ENCODE measurements around the gene TMEM131.

The TMEM131 gene

DNA sequence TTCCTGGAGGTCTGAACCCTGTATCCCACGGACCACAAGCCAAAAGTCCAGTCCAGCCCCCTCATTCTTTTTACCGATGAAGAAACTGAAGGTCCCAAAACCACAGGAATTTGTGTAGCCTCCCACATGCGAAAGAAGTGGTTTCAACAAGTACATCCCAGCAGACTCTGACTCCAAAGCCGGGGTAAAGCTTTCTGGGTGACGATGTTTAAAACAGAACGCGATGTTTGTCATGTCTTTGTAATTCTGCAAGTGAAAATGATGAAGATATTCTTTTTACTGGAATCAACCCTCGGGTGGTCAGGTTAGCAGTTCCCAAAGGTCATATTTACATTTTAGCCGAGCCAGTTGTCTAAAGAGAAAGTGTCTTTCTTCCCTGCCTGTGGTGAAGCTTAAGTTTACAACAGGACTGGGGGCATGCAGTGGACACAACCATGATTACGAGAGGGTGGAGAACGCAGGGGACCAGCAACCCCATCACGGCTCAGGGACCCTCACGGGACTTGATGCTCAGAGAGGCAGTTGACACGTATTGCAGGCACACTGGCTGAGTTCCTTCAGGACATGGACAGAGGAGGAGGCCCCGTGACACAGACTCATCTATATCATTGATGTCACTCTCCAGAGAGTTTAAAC lies 17.8 kb upstream of the TMEM131 start:
- H3K4me1 ChIP-seq: no peaks in the 10 kb centered on the region
- H3K9me3 ChIP-seq: no peaks in the 10 kb centered on the region
- no peak overlapping the region for H3K4me3 ChIP-seq (ENCODE audit: low read depth, low read length)
- H3K27me3 ChIP-seq: no peaks in the 10 kb centered on the region
- no peak for DNase-seq
- no peaks in the 10 kb centered on the region for H3K36me3 ChIP-seq
- TF ChIP-seq, protein P1, sequence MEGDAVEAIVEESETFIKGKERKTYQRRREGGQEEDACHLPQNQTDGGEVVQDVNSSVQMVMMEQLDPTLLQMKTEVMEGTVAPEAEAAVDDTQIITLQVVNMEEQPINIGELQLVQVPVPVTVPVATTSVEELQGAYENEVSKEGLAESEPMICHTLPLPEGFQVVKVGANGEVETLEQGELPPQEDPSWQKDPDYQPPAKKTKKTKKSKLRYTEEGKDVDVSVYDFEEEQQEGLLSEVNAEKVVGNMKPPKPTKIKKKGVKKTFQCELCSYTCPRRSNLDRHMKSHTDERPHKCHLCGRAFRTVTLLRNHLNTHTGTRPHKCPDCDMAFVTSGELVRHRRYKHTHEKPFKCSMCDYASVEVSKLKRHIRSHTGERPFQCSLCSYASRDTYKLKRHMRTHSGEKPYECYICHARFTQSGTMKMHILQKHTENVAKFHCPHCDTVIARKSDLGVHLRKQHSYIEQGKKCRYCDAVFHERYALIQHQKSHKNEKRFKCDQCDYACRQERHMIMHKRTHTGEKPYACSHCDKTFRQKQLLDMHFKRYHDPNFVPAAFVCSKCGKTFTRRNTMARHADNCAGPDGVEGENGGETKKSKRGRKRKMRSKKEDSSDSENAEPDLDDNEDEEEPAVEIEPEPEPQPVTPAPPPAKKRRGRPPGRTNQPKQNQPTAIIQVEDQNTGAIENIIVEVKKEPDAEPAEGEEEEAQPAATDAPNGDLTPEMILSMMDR (IDR thresholded peaks at IDR 0.05; ENCODE audit: low read depth, low read length): no peak

DNA sequence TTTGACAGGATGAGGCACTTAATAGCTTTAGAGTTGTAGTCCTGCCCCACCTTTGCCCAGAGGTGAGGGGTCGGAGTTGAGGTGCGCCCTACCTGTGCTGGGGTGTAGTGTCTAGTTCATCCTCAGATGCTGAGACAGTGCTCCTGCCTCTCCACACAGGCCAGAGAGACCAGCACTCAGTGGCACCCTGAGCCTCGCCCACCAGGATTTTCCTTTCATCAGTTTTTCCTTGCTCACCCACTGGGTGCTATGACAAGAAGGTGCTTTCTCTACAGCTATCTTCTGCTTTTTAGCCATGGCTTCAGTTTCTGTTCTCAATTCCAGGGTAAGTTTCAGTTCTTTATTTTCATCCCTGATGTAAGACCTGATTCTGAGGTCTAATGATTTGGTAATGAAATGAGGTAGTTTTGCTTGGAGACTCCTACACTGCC lies 16.8 kb upstream of the TMEM131 start:
- Histone ChIP-seq H3K36me3 (no peaks in the 10 kb centered on the region), H3K9me3 (no peaks in the 10 kb centered on the region), H3K4me1 (no peaks in the 10 kb centered on the region), H3K4me3 (ENCODE audit: low read depth, low read length) (no peak overlapping the region), H3K27me3 (no peaks in the 10 kb centered on the region)
- TF ChIP-seq, protein P1 (IDR thresholded peaks at IDR 0.05; ENCODE audit: low read depth, low read length): no peak
- no peak for DNase-seq

DNA sequence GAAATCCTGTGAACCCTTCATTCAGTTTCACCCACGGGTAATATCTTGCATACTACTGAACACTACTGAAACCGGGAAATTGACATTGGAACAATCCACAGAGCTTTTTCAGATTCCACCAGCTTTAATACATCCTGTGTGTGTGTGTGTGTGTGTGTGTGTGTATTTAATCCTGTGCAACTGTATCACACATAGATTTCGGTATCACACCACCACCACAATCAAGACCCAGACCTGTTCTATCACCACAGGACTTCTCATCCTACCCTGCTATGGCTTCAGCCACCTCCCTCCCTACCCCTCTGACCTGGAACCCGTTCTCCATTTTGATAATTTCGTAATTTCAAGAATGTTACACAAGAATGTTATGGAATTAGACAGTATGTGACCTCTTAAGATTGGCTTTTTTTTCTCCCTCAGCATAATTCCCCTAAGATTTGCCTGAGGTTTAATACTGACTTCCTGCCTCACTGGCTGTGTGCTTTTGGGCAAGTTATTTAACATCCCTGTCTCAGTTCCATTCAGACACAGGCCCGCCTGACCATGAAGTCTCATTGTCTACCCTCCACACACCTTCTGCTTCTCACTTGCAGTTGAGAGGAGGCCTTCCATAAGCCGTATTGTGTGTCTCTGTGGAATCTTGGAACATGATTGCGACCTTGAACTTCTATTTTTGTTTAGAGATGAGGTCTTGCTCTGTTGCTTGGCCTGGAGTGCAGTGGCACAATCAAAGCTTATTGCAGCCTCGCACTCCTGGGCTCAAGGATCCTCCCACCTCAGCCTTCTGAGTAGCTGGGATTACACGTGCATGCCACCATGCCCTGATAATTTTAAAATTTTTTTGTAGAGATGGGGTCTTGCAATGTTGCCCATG lies 14.4 kb upstream of the TMEM131 start:
- Histone ChIP-seq H3K4me3 (ENCODE audit: low read depth, low read length) (no peak overlapping the region), H3K36me3 (no peaks in the 10 kb centered on the region), H3K4me1 (no peaks in the 10 kb centered on the region), H3K27me3 (no peaks in the 10 kb centered on the region), H3K9me3 (no peaks in the 10 kb centered on the region)
- TF ChIP-seq, protein P1 (IDR thresholded peaks at IDR 0.05; ENCODE audit: low read depth, low read length): no peak
- DNase-seq: no peak

DNA sequence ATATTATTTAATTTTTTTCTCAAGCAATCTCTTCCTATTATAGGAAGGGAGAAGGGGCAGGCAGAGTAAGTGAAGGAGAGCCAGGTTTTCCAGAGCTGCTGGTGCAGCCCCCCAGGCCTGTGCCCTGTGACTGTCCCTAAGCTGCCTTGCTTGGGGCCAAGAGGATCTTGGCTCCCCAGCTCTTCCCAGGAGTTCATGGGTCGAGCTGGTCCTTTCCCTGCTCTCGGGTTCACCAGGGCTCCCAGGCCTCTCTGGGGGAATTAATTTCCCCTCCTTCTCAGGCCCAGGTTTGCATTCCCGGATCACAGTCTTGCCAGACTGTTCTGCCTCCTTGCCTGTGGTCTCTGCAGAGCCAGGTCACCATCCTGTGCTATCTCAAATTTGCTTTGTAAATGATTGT lies 12.7 kb upstream of the TMEM131 start:
- H3K36me3 ChIP-seq: no peaks in the 10 kb centered on the region
- H3K4me1 ChIP-seq: no peaks in the 10 kb centered on the region
- no peak for DNase-seq
- no peak overlapping the region for H3K4me3 ChIP-seq (ENCODE audit: low read depth, low read length)
- no peaks in the 10 kb centered on the region for H3K9me3 ChIP-seq
- TF ChIP-seq, protein P1 (IDR thresholded peaks at IDR 0.05; ENCODE audit: low read depth, low read length): no peak
- H3K27me3 ChIP-seq: no peaks in the 10 kb centered on the region

DNA sequence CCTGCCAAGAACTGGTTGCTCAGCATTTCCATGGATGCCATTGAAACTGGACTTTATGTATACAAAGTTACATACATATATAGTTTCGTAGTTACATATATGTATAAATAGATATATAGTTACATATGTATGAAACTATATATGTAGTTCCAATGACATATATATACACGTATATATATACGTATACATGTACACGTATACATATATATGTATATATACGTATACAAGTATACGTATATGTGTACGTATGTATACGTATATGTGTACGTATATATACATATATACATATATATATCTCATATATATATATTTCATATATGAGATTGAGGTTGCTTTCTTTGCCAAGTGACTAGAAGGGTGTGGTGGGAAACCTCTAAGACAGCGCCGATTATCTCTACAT lies 10.6 kb upstream of the TMEM131 start:
- Histone ChIP-seq H3K27me3 (no peaks in the 10 kb centered on the region), H3K36me3 (no peaks in the 10 kb centered on the region), H3K4me3 (ENCODE audit: low read depth, low read length) (no peak overlapping the region), H3K9me3 (no peaks in the 10 kb centered on the region), H3K4me1 (no peaks in the 10 kb centered on the region)
- TF ChIP-seq, protein P1 (IDR thresholded peaks at IDR 0.05; ENCODE audit: low read depth, low read length): no peak
- DNase-seq: no peak

DNA sequence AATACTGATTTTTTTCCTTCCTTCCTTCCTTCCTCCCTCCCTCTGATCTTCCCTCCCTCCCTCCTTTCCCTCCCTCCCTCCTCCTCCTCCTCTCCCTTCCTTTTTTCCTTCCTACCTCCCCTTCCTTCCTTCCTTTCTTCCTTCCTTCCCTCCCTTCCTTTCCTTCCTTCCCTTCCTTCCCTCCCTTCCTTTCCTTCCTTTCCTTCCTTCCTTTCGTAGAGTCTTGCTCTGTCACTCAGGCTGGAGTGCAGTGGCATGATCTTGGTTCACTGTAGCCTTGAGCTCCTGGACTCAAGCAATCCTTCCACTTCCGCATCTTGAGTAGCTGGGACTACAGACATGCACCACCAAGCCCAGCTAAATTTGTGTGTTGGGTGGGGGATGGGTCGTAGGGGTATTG lies 8.9 kb upstream of the TMEM131 start:
- Histone ChIP-seq H3K27me3 (no peaks in the 10 kb centered on the region), H3K9me3 (no peaks in the 10 kb centered on the region), H3K4me1 (no peaks in the 10 kb centered on the region), H3K36me3 (no peaks in the 10 kb centered on the region), H3K4me3 (ENCODE audit: low read depth, low read length) (no peak overlapping the region)
- TF ChIP-seq, protein P1 (IDR thresholded peaks at IDR 0.05; ENCODE audit: low read depth, low read length): no peak
- no peak for DNase-seq
